Liver (tissue), 9 donors: ENCODE data around the gene LRRC10B. TPM values are rescaled to one million over a fixed set of nuclear protein-coding genes. Genes with fewer than 3 reads are reported as not detected.

Source experiments
- DNase-seq: peaks from one replicate; pipeline ENCODE4 v3.0.0-alpha.2; 2017; ENCODE audit warnings: low spot score
- H3K27ac ChIP-seq, 2 donors: one replicate each; pipeline ENCODE4 v1.7.0; 2013; ENCODE audit warnings: inconsistent platforms in 2 of 2, low read length in 2 of 2, control low read depth in 1 of 2, low read depth in 1 of 2, mild to moderate bottlenecking in 1 of 2
- H3K27me3 ChIP-seq, 4 donors: one replicate each; pipeline versions ENCODE4 v1.6.1 to v1.7.0; 2013; ENCODE audit warnings: low read length in 3 of 4, inconsistent platforms in 1 of 4, mild to moderate bottlenecking in 1 of 4, moderate library complexity in 1 of 4; ENCODE audit not compliant: control insufficient read depth in 4 of 4, insufficient read depth in 4 of 4
- H3K36me3 ChIP-seq, 4 donors: one replicate each; pipeline versions ENCODE4 v1.6.1 to v1.7.0; 2013; ENCODE audit warnings: low read length in 3 of 4, mild to moderate bottlenecking in 3 of 4, low read depth in 1 of 4, moderate library complexity in 1 of 4; ENCODE audit not compliant: control insufficient read depth in 4 of 4, insufficient read depth in 3 of 4
- H3K4me1 ChIP-seq, 4 donors: one replicate each; pipeline versions ENCODE4 v1.6.1 to v1.7.0; 2013; ENCODE audit warnings: low read length in 3 of 4, mild to moderate bottlenecking in 3 of 4, moderate library complexity in 1 of 4; ENCODE audit not compliant: control insufficient read depth in 4 of 4, insufficient read depth in 4 of 4
- H3K4me3 ChIP-seq, 3 donors: one replicate each; pipeline versions ENCODE4 v1.6.1 to v1.7.0; 2013; ENCODE audit warnings: low read length in 3 of 3, control low read depth in 1 of 3, low read depth in 1 of 3, mild to moderate bottlenecking in 1 of 3
- H3K9ac ChIP-seq, 2 donors: one replicate each; pipeline ENCODE4 v1.7.0; 2013; ENCODE audit warnings: low read length in 2 of 2, mild to moderate bottlenecking in 2 of 2, moderate library complexity in 2 of 2, control low read depth in 1 of 2, low read depth in 1 of 2
- H3K9me3 ChIP-seq, 4 donors: one replicate each; pipeline versions ENCODE4 v1.6.1 to v1.7.0; 2013; ENCODE audit warnings: low read length in 3 of 4; ENCODE audit not compliant: control insufficient read depth in 4 of 4
- EGR1 ChIP-seq, 2 donors: IDR thresholded peaks; 2 replicates each; pipeline ENCODE4 v1.6.1; 2016 to 2018; ENCODE audit warnings: antibody characterized with exemption in 2 of 2, low read depth in 2 of 2
- FOXA1 ChIP-seq: IDR thresholded peaks from 2 replicates; pipeline ENCODE4 v1.6.1; 2016; ENCODE audit warnings: antibody characterized with exemption
- FOXA2 ChIP-seq: IDR thresholded peaks from 2 replicates; pipeline ENCODE4 v1.6.1; 2016; ENCODE audit warnings: antibody characterized with exemption
- GABPA ChIP-seq, 2 donors: IDR thresholded peaks in 1 of 2; conservative IDR thresholded peaks in 1 of 2; 2 replicates each; pipeline ENCODE4 v1.6.1; 2016; ENCODE audit warnings: antibody characterized with exemption in 2 of 2, mild to moderate bottlenecking in 1 of 2, moderate library complexity in 1 of 2
- HNF4A ChIP-seq, 2 donors: conservative IDR thresholded peaks; 2 replicates each; pipeline ENCODE4 v1.6.1; 2016; ENCODE audit warnings: antibody characterized with exemption in 2 of 2, mild to moderate bottlenecking in 2 of 2
- HNF4G ChIP-seq: IDR thresholded peaks from 2 replicates; pipeline ENCODE4 v1.6.1; 2016; ENCODE audit warnings: antibody characterized with exemption
- NR2F2 ChIP-seq: IDR thresholded peaks from 2 replicates; pipeline ENCODE4 v1.6.1; 2016; ENCODE audit warnings: antibody characterized with exemption
- RXRA ChIP-seq, 2 donors: IDR thresholded peaks; 2 replicates each; pipeline ENCODE4 v1.6.1; 2017 to 2018; ENCODE audit warnings: antibody characterized with exemption in 2 of 2, mild to moderate bottlenecking in 1 of 2
- SP1 ChIP-seq: IDR thresholded peaks from 2 replicates; pipeline ENCODE4 v1.6.1; 2018; ENCODE audit warnings: antibody characterized with exemption, mild to moderate bottlenecking
- TAF1 ChIP-seq: conservative IDR thresholded peaks from 2 replicates; pipeline ENCODE4 v1.6.1; 2016; ENCODE audit warnings: antibody characterized with exemption, mild to moderate bottlenecking
- YY1 ChIP-seq: IDR thresholded peaks from 2 replicates; pipeline ENCODE4 v1.6.1; 2016; ENCODE audit warnings: antibody characterized with exemption, mild to moderate bottlenecking
- WGBS: extraction: QIAGEN DNeasy Blood & Tissue Kit; methylation state at CpG from one replicate; pipeline ENCODE4 v1.1.7; 2013; 5-methylcytosine and 5-hydroxymethylcytosine counted together
- polyA plus RNA-seq, 2 donors: library from polyadenylated mRNA; stranded (reverse) in 1 of 2; unstranded in 1 of 2; fragments of 200-250 nt in 1 of 2; fragments of >200 nt in 1 of 2; fragmentation: Nextera tagmentation in 1 of 2; extraction: Ambion mirVana in 1 of 2; gene quantifications; one replicate each; pipeline versions ENCODE4 v1.2.1 to v1.2.3, GENCODE V29; 2013 to 2015
- total RNA-seq, 2 donors: library from RNA; depleted of rRNA; stranded (reverse); fragments of >200 nt; gene quantifications; one replicate each; pipeline ENCODE4 v1.2.3, GENCODE V29; 2014
- TF ChIP-seq, protein P1 (sequence below): IDR thresholded peaks from 2 replicates; pipeline ENCODE4 v1.6.1; 2016; ENCODE audit warnings: antibody characterized with exemption
- TF ChIP-seq, protein P2 (sequence below): IDR thresholded peaks from 2 replicates; pipeline ENCODE4 v1.6.1; 2016; ENCODE audit warnings: antibody characterized with exemption
- TF ChIP-seq, protein P3 (sequence below): IDR thresholded peaks from 2 replicates; pipeline ENCODE4 v1.6.1; 2016; ENCODE audit warnings: antibody characterized with exemption
- TF ChIP-seq, protein P4 (sequence below): IDR thresholded peaks from 2 replicates; pipeline ENCODE4 v1.6.1; 2016; ENCODE audit warnings: antibody characterized with exemption, mild to moderate bottlenecking
- donor health status: healthy.
- donor health status: healthy.
- donor health status: healthy.
- donor health status: healthy.
- donor health status: healthy.

LRRC10B gene
- total and polyA plus RNA-seq, 4 donors = 0.03 to 0.08 TPM; not detected in 2

DNA sequence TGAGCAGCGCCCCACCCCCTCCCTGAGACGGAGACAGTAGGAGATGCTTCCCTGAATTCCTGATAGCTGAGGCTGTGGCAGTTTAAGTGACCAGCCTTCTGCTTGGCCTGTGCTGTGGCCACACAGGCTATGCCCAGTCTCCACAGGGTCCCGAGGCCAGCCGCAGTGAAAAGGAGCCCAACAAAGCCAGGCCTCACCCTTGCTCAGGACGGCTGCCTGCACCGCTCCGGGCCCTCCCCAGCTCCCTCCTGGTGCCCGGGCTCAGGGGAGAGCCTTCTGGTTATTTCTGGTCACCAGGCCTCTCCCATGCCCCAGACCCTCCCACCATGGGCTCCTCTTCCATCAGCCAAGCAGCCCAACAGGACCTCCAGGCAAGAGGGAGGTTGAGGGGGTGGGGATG lies 28.8 kb downstream of the LRRC10B start:
- WGBS = 96% methylated on average over 8 of the region's 8 CpGs
- Histone ChIP-seq H3K36me3 (no peaks in the 10 kb centered on the region), H3K9ac (no peak overlapping the region), H3K4me3 (no peak overlapping the region), H3K27me3 (no peaks in the 10 kb centered on the region), H3K9me3 (no peaks in the 10 kb centered on the region), H3K4me1 (peaks cover 2 to 17% (median 9%) of the 10 kb centered on the region in 4 donors), H3K27ac (no peak overlapping the region)
- TF ChIP-seq FOXA1 = no peak
- no peak for TF ChIP-seq NR2F2
- no peak for TF ChIP-seq HNF4G
- TF ChIP-seq HNF4A (conservative IDR thresholded peaks at IDR 0.05) = no peak
- TF ChIP-seq SP1 = no peak
- no peak for TF ChIP-seq FOXA2
- TF ChIP-seq GABPA (IDR thresholded peaks at IDR 0.05 in 1 of 2, conservative IDR thresholded peaks at IDR 0.05 in 1 of 2) = no peak
- TF ChIP-seq, protein P1, sequence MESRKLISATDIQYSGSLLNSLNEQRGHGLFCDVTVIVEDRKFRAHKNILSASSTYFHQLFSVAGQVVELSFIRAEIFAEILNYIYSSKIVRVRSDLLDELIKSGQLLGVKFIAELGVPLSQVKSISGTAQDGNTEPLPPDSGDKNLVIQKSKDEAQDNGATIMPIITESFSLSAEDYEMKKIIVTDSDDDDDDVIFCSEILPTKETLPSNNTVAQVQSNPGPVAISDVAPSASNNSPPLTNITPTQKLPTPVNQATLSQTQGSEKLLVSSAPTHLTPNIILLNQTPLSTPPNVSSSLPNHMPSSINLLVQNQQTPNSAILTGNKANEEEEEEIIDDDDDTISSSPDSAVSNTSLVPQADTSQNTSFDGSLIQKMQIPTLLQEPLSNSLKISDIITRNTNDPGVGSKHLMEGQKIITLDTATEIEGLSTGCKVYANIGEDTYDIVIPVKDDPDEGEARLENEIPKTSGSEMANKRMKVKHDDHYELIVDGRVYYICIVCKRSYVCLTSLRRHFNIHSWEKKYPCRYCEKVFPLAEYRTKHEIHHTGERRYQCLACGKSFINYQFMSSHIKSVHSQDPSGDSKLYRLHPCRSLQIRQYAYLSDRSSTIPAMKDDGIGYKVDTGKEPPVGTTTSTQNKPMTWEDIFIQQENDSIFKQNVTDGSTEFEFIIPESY = no peak
- TF ChIP-seq, protein P2, sequence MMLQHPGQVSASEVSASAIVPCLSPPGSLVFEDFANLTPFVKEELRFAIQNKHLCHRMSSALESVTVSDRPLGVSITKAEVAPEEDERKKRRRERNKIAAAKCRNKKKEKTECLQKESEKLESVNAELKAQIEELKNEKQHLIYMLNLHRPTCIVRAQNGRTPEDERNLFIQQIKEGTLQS = no peak
- TF ChIP-seq RXRA (IDR thresholded peaks at IDR 0.05) = no peak
- TF ChIP-seq EGR1 (IDR thresholded peaks at IDR 0.05; ENCODE audit: low read depth in 2 of 2) = no peak
- TF ChIP-seq, protein P3, sequence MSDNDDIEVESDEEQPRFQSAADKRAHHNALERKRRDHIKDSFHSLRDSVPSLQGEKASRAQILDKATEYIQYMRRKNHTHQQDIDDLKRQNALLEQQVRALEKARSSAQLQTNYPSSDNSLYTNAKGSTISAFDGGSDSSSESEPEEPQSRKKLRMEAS = no peak
- TF ChIP-seq TAF1 = no peak
- no peak for DNase-seq

DNA sequence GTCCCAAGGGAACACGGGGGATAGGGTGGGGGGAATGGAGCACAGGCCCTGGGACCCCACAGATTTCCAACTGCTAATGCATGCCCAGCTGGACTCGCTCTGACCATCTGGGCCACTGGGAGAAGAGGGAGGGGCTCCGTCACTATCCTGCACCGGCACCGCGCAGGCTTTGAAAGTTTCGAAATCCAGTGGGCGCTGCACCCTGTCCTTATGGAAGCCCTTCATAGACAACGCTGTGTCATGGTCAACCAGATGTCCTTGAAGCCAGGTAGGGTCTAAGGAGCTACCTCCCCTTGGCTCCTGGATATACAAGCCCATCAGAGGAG lies 30.1 kb downstream of the LRRC10B start:
- peaks cover under 1 to 8% (median 1%) of the 10 kb centered on the region in 4 donors for H3K4me1 ChIP-seq

More for the DNA sequence above, 30.1 kb downstream of the LRRC10B start:
- DNase-seq = no peak
- 92% methylated on average over 9 of the region's 9 CpGs for WGBS
- Histone ChIP-seq H3K9ac (no peak overlapping the region), H3K4me3 (no peak overlapping the region), H3K27ac (no peak overlapping the region), H3K36me3 (no peaks in the 10 kb centered on the region), H3K27me3 (no peaks in the 10 kb centered on the region), H3K9me3 (no peaks in the 10 kb centered on the region)
- TF ChIP-seq TAF1 (no peak), FOXA2 (no peak), YY1 (no peak), SP1 (no peak), EGR1 (IDR thresholded peaks at IDR 0.05; ENCODE audit: low read depth in 2 of 2) (no peak)
- TF ChIP-seq, protein P4, sequence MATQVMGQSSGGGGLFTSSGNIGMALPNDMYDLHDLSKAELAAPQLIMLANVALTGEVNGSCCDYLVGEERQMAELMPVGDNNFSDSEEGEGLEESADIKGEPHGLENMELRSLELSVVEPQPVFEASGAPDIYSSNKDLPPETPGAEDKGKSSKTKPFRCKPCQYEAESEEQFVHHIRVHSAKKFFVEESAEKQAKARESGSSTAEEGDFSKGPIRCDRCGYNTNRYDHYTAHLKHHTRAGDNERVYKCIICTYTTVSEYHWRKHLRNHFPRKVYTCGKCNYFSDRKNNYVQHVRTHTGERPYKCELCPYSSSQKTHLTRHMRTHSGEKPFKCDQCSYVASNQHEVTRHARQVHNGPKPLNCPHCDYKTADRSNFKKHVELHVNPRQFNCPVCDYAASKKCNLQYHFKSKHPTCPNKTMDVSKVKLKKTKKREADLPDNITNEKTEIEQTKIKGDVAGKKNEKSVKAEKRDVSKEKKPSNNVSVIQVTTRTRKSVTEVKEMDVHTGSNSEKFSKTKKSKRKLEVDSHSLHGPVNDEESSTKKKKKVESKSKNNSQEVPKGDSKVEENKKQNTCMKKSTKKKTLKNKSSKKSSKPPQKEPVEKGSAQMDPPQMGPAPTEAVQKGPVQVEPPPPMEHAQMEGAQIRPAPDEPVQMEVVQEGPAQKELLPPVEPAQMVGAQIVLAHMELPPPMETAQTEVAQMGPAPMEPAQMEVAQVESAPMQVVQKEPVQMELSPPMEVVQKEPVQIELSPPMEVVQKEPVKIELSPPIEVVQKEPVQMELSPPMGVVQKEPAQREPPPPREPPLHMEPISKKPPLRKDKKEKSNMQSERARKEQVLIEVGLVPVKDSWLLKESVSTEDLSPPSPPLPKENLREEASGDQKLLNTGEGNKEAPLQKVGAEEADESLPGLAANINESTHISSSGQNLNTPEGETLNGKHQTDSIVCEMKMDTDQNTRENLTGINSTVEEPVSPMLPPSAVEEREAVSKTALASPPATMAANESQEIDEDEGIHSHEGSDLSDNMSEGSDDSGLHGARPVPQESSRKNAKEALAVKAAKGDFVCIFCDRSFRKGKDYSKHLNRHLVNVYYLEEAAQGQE = no peak
